HG03159 (cell line): Measurements from ENCODE around the gene VPS54.

Source experiments
- ATAC-seq: cut with Tn5 transposase; IDR thresholded peaks from one replicate; pipeline ENCODE4 v1.9.1; 2021; ENCODE audit warnings: mild to moderate bottlenecking, moderate library complexity; ENCODE audit not compliant: unreplicated experiment

The VPS54 gene, protein sequence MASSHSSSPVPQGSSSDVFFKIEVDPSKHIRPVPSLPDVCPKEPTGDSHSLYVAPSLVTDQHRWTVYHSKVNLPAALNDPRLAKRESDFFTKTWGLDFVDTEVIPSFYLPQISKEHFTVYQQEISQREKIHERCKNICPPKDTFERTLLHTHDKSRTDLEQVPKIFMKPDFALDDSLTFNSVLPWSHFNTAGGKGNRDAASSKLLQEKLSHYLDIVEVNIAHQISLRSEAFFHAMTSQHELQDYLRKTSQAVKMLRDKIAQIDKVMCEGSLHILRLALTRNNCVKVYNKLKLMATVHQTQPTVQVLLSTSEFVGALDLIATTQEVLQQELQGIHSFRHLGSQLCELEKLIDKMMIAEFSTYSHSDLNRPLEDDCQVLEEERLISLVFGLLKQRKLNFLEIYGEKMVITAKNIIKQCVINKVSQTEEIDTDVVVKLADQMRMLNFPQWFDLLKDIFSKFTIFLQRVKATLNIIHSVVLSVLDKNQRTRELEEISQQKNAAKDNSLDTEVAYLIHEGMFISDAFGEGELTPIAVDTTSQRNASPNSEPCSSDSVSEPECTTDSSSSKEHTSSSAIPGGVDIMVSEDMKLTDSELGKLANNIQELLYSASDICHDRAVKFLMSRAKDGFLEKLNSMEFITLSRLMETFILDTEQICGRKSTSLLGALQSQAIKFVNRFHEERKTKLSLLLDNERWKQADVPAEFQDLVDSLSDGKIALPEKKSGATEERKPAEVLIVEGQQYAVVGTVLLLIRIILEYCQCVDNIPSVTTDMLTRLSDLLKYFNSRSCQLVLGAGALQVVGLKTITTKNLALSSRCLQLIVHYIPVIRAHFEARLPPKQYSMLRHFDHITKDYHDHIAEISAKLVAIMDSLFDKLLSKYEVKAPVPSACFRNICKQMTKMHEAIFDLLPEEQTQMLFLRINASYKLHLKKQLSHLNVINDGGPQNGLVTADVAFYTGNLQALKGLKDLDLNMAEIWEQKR

DNA sequence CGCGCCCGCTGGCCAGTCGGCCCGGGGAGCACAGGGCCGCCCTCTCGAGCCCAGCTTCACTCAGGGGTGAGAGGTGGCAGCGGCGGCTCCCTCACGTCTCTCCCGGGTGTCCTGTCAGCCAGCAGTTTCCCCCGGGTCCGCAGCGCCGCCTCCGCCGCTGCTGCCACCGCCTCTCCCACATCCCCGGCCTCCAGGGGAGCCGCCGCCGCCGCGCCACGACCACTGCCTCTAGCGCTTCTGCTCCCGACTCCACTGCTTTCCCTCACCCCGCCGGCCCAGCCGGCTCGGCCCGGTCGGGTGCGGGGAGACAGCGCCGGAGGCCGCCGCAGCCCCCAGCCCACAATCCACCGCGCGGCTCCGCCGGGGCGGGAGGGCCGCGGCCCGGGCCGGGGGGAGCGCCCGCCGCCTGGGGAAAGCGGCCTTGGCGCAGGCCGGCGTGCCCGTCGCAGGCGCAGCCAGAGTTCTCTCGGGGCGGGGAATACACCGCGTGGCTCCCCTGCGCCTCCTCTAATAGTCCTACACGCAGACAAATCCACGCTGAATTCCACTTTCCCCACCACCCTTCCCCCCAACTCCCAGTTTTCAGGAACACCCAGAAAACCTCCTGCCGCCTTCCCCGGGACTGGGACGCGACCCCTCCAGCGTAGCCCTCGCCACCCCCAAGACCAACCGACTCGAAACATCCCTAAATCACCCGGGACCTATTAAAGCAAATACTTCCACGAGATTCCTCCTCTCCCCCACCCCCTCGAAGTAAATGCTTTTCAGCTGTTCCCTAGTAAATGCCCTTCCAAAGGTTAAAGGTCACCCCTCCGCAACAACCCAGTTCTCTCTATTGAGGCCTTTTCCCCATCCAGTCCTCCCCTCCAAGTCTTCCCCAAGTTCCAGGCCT, at the start of gene VPS54:
TSS of gene VPS54 (minus strand) at position 346 of the 892 bp plus-strand sequence. CDS start 35,429 bp downstream, outside the sequence.
- peak; percentile 62 for ATAC-seq

DNA sequence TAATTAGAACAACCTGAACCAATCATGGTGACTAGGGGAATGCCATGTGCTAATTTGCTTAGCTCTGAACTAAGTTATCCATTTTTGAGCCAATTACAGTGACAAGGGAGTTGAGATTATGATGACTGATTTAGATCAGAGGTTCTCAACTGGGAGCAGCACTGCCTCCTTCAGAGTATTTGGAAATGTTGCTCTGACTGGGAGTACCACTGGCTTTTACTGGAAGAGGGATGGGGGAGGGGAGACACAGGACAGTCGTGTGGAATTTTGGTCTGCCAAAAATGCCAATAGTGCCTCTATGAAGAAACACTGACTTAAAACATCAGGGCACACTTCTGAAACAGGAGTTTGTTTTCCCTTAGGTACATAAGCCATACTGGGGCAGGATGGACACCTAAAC, 48.1 kb upstream of the VPS54 start:
- ATAC-seq: no peak

GRCh38 chr2:64065516-64065915, 46.3 kb upstream of the VPS54 start:
- no peak for ATAC-seq

DNA sequence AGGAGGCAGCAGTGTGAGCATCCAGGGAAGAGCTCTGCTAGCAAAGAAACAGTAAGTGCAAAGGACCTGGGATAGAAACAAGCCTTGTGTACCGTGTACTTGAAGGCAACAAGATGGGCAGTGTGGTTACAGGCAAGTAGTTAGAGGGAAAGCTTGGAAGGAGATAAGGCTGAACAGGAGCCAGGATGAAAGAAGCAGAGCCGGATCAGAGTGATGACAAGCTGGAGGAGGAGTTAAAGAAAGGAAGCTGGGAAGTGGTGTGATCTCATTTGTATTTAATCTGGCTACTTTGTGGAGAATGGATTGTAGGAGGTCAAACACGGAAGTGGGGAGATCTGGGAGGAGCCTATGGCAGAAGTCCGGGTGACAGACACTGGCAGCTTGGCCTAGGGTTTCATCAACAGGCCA, 44.7 kb upstream of the VPS54 start:
- ATAC-seq: no peak

DNA sequence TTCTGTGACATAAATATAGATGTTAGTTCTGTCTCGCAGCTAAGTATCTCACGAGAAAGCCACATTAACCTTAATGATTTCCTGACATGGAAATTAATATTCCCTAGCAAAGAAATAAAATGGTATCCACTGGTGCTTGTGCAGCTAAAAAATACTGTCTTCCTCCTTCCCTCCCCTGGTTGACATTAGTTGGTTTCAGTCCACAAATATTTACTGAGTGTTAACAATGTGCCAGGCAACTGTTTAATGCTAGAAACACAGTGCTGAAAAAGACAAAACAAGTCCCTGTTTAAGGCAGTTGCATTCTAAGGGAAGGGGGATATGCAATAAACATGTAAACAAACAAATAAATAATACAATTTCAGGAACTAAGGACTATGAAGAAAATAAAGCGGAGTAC, 44.2 kb upstream of the VPS54 start:
- ATAC-seq: no peak

DNA sequence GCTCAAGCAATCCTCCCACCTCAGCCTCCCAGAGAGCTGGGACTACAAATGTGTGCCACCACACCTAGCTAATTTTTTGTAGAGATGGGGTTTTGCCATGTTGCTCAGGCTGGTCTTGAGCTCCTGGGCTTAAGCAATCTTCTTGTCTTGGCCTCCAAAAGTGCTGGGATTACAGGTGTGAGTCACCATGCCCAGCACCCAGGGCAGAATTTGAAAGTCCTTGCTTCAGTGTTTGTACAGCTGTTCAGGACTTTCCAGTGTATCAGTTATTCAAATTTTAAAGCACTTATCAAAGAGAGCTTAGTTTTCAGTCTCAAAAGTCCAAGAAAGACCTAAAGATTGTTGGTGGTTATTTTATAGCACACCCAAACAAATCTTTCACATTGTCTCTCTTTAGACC, 43.6 kb upstream of the VPS54 start:
- no peak for ATAC-seq

- no peak for ATAC-seq
Observed at GRCh38 chr2:64059270-64059669, 40.0 kb upstream of the VPS54 start.

- ATAC-seq: no peak
Observed at GRCh38 chr2:64056021-64056420, 36.8 kb upstream of the VPS54 start.

DNA sequence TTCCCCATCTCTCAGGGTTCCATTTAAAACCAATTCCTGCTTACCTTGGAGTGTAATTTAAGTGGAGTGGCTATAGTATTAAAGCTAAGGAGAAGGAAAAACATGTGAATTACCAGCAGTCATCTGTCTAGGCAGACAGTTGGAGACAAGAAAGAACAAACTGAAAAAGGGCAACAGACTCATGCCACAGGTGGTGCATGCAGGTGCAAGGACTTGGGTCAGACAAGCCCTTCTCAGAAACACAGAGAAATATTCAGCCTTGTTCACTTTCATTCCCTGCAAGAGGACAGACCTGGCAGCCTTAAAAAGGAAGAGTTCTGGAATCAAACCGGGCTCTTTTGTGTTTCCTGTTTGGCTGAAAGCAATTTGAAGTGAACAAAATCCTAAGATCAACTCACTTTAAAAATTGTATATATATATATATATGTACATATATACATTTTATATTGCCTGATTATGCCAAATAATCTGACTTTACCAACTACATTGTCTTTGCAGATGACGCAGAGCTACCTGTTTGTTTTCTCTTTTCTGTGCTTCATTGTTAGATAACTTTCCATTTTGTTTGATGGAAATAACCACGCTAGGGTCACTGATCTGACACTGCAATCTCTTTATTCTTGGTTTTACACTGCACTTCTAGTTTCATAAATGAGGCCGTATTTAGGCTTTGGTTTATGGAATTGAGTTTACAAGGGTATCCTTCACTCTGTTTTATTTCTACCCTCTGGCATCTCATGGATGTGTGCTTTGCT, 35.1 kb upstream of the VPS54 start:
- ATAC-seq: no peak

DNA sequence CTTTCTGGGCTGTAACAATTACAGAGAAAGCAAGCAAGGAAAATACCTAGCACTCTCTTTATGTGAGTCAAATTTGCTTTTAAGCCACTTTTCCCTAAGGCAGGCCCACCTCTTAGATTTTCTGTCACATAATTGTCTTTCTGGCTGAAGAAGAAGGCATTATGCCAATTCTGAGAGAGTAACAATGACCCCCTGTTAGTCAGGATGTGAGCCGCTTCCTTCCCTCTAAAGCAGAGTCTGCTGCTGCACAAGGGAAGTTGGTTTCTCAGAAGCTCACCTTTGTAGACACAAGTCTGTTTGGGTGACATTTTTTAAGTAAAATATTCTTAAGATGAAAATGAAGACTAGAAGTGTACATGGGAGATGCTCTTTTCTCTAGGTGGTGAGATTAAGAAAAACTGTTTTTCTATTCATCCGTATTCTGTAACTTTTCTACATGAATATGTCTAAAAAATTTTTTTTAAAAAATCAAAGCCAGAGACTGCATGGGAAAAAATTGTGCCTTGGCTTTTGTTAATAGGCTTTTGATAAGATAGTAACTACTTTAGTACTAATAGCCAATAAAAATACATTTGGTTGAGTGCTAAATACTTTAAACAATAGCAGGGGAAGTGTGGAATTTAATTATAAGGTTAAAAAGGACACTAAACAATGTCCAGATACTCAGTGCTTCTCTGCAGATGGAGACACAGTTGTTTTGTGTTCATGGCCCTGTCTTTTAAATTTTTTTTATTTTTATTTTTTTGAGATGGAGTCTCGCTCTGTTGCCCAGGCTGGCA, 33.4 kb upstream of the VPS54 start:
- ATAC-seq: no peak

DNA sequence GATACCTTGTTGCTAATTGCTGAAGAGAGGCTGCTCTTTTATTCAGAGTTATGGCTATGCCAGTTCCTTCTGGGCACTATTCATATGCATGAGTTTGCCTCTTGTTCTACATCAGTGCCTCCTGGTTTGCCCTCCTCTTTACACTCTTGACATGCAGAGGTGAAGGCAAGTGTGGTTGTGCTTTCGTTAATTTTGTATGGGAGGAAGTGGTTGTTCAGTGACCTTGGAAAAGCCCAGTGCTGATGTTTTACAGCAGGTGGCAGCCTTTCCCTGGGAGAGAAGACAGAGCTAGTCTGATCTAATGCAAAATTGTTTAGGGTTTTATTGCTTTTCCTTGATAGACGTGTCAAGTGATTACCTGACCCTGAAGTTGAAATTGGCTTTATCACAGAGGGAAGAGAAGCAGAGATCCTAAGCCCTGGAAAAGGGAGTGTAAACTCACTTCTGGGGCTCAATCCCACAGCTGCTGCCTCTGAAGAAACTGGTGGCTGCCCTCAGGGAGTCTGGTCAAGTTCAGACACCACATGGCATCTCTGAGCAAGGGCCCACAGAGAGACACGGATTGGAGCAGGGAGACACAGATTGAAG, 30.5 kb upstream of the VPS54 start:
- ATAC-seq: peak; percentile 67

DNA sequence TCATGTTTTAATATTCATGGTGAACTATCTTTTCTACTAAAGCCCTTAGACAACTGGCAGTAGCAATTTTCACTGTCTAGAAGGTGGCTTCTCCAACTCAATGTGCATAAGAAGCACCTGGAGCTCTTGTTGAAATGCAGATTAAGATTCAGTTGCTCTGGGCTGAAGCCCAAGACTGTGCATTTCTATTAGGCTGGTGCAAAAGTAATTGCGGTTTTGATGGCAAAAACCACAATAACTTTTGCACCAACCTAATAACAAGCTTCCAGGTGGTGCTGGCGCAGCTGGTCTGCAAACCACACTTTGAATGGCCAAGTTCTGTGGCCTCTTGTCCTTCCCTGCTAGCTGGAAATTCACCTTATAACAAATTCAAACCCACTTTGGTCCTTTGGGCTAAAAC, 26.7 kb upstream of the VPS54 start:
- ATAC-seq: no peak

DNA sequence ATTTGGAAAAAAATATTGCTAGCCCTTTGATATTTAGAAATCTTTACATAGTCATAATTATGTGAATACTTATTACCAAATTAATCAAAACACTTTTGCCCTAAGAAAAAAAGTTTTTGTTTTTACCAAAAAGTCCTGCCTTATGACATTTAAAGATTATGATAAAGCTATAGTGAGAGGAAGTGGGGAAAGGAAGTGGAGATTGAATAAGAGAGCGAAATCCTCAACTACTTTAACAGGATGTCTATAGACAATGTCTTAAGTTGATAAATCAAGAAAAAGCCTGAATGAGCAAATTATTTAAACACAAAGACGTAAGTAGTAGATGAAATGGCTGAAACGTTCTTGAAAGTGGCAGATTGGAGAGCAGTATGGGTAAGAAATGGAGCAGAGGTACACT, 20.9 kb upstream of the VPS54 start:
- ATAC-seq: no peak

- peak; percentile 98 for ATAC-seq
Observed at GRCh38 chr2:64036034-64036705, 16.9 kb upstream of the VPS54 start.

- ATAC-seq: no peak
Observed at GRCh38 chr2:64035072-64035942, 16.1 kb upstream of the VPS54 start.

DNA sequence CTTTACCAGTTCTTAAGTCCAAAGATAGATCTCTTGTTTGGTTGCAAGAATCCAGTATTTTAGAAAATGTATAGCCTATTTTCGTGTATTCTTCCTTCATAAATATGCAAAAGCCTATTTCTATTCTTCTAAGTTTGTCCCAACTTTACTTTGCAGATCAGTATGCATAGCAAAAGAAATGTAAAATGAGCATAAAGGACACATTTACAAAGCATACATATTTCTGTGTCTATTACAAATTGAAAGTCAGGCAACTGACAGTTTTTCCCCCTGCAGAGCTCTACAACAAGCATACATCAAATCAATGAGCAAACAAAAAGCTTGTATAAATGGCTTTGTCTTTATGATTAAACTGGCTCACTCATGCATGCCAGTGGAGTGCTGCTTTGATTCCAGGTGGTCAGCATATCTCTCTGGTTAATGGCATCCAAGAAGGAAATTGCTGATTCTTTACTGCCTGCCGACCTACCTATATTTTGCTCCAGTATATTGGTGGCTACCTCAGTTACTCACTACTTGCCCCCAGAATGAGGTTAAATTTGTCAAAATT, 10.0 kb upstream of the VPS54 start:
- no peak for ATAC-seq

- ATAC-seq: no peak
Observed at GRCh38 chr2:64025741-64026140, 6.5 kb upstream of the VPS54 start.
